HFF-Myc (cell line): Measurements from ENCODE around the gene KCNH1.

Experiments
- DNase-seq: peaks from one replicate; pipeline ENCODE4 v3.0.0-alpha.2; 2011; ENCODE audit warnings: low read depth; ENCODE audit errors: extremely low read depth
- H3K4me3 ChIP-seq: replicated peaks from 2 replicates; pipeline ENCODE4 v1.5.1; 2011; ENCODE audit warnings: low read depth, mild to moderate bottlenecking, control low read depth, low read length
- CTCF ChIP-seq: IDR thresholded peaks from 2 replicates; pipeline ENCODE4 v1.5.1; 2012; ENCODE audit warnings: mild to moderate bottlenecking, low read depth, low read length, control low read depth; ENCODE audit errors: missing control alignments

KCNH1 gene

GRCh38 chr1:211101481-211101880 lies 32.5 kb downstream of the KCNH1 start:
- TF ChIP-seq CTCF: no peak
- DNase-seq: no peak
- H3K4me3 ChIP-seq: no peak overlapping the region

- no peak for DNase-seq
- no peak for TF ChIP-seq CTCF
- no peak overlapping the region for H3K4me3 ChIP-seq
These were observed 34.6 kb downstream of the KCNH1 start for GRCh38 chr1:211099393-211099792.

GRCh38 chr1:211095381-211095780 lies 38.6 kb downstream of the KCNH1 start:
- no peak for TF ChIP-seq CTCF
- no peak for DNase-seq
- H3K4me3 ChIP-seq: no peak overlapping the region

GRCh38 chr1:211092955-211093354 lies 41.0 kb downstream of the KCNH1 start:
- DNase-seq: no peak
- no peak overlapping the region for H3K4me3 ChIP-seq
- no peak for TF ChIP-seq CTCF

DNA sequence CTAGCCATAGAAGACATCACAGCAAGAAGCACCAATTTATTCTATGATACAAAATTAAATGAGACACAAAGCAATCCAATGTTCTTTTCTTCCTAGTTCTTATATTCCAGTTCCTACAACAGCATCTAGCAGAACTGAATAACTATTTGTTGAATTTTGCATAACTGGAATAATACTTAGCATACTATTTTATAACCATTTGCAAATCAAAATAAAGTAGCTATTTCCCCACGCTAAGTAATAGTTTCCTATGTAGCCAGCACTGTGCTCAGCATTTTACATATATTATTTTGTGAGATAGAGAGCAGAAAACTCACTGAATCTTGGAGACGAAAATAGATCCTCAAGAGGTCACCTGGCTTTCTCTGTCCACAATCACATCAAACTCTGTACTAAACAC lies 42.1 kb downstream of the KCNH1 start:
- H3K4me3 ChIP-seq: no peak overlapping the region
- no peak for TF ChIP-seq CTCF
- no peak for DNase-seq

DNA sequence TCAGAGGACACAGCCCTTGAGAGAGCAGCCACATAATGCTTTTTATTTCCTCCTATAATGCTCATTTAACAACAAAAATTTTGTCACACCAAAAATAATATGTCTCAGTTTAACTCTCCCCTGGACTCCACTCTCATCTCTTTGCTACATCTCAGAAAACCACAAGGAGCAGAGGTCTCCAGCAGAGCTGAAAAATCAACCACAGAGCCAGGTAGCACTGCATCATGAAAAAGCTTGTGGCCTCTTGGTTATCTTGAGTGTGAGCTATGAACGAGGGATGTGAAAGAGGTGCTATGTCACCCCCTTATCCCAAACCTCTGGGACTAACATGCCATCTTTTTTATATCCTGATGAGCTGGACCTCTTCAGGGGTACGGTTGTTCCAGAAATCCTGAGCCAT lies 44.4 kb downstream of the KCNH1 start:
- H3K4me3 ChIP-seq: no peak overlapping the region
- DNase-seq: no peak
- no peak for TF ChIP-seq CTCF

DNA sequence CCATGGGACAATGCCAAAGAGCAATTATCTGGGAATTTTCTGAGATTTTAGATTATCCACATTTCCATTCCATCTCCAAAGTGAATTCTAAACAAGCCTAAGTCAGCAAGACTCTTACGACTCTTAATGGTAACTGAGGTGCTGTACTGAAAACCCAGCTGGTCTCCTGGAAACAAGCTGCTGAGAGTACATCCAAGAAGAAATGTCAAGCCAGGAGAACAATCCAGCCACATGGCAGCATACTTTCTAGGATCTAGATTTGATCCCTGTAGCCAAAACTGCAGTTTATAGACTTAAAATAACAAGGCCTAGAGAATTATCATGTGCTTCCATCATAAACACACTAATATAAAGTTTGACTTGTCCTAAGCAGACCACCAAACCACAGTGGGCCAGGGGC lies 45.8 kb downstream of the KCNH1 start:
- no peak for TF ChIP-seq CTCF
- DNase-seq: no peak
- no peak overlapping the region for H3K4me3 ChIP-seq
